HG02678 (cell line): ENCODE data around the gene RNF225.
"Not testable (repeated sequence)": the region's sequence is repeated elsewhere in the genome, so short reads cannot be mapped to it uniquely, and the experiment has no call there.

ENCODE experiments used
- ATAC-seq: cut with Tn5 transposase; IDR thresholded peaks from one replicate; pipeline ENCODE4 v1.9.1; 2021; ENCODE audit warnings: mild to moderate bottlenecking, moderate library complexity; ENCODE audit not compliant: unreplicated experiment

Gene RNF225

GRCh38 chr19:58361900-58362271 lies 33.6 kb upstream of the RNF225 start:
- ATAC-seq, result no peak

DNA sequence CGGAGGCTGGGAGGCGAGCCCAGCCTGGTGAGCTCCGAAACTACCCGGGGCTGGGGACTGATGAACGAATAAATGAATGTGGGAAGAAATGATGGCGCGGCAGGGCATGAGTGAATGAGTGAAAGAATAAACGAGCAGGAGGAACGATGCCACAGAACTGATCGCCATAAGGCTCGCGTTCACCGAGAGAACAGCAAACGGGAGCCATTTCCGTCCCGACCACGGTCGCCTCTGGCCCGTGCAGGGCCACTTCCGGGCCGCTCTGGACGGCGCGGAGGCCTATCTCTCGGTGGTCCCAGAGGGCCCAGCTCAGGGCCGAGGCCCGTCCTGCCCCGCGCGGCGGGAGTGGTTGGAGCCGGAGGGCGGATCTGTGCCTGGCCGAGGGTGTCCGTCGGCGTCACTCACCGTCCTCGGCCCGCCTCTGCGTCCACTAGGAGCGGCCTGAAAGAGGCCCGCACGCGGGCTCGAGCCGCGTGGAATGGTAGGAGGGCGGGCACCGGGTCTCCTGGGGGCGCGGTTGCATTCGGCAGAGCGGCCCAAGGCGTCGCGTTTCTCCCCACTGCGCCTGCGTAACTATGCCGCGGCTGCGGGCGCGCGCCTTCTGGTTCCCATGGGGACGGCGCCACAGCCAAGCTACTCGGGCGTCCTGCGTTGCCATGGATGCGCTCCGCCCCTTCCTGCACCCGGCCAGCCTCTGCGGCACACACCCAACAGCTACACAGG lies 33.0 kb upstream of the RNF225 start, which contains the start of gene ZNF497:
ZNF497 (minus strand) TSS at position 480 of the 723 bp plus-strand sequence. CDS start 5,116 bp downstream, outside the sequence.
- ATAC-seq, result peak; percentile 87

DNA sequence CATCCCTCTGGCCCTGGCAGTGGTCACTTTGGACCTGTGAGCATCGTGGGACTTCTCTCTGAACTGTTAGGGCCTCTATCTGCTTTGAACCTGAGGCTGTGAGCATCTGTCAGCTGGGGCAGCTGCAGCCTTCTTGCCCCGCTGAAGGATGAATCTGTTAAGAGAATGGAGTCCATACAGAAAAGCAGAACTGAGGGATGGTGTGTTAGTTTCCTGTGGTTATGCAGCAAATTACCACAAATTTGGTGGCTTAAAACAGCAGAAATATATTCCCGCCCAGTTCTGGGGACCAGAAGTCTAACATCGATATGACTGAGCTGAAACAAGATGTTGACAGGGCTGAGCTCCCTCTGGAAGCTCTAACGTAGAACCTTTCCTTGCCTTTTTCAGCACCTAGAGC lies 31.3 kb upstream of the RNF225 start:
- no peak for ATAC-seq

DNA sequence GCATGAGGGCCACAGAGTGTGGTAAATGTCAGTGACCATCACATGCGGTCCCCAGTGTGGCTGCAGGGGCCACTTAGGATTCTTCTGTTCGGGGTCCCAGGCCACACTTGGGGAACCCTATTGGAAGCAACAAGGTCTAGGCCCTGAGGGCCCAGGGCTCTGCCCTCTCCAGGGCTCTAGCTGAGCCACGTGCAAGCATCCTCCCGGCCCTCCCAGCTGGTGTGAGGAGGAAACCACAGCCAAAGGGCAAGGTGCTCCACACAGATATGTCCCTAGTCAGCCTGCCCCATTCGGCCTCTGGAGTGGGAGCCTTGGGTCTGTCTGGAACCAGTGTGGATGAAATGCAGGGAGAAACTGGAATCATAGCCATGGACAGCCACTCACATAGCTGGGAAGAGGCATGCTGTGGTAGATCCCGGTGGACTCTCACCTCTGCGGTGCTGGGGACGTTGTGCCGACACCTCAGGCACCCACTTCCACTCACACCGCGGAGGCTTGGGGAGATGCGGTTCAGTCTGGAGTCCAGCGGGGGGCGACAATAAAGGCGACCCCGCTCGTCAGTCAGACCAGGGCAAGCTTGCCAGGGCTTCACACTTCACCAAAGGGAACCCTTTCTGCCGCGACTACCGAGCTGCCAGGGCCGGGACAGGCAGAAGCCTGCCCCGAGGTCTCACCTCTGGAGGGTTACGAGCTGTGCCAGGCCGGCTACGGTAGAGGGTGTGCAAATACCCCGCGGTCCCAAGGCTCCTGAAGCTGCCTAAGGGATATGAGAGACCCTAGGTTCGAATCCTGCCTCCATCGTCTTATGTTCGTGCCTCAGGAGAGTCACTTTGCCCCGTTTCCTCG lies 28.6 kb upstream of the RNF225 start:
- no peak for ATAC-seq

DNA sequence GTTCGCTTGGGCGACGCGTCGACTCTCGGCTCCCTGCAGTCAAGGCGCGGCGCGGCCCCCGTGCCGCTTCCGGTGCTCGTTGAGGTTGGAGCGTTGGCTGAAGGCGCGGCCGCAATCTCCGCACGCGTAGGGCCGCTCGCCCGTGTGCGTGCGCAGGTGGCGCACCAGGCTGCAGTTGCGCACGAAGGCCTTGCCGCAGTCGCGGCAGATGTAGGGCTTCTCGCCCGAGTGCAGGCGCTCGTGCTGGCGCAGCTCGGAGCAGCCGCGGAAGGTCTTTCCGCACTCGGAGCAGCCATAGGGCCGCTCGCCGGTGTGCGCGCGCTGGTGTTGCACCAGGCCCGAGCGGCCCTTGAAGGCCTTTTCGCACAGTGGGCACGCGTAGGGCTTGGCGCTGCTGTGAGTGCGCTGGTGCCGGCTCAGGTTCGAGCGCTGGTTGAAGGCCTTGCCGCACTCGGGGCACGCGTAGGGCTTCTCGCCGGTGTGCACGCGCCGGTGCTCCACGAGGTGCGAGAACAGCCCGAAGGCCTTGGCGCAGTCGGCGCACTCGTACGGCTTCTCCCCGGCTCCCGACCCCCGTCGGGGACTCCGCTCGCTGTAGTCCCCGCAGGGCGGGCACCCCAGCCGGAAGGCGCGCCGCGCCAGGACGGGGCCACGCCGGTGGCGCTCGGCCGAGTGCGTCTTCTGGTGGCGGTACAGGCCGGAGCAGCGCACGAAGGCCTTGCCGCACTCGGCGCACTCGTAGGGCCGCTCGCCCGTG lies 27.6 kb upstream of the RNF225 start:
- ATAC-seq, result no peak

DNA sequence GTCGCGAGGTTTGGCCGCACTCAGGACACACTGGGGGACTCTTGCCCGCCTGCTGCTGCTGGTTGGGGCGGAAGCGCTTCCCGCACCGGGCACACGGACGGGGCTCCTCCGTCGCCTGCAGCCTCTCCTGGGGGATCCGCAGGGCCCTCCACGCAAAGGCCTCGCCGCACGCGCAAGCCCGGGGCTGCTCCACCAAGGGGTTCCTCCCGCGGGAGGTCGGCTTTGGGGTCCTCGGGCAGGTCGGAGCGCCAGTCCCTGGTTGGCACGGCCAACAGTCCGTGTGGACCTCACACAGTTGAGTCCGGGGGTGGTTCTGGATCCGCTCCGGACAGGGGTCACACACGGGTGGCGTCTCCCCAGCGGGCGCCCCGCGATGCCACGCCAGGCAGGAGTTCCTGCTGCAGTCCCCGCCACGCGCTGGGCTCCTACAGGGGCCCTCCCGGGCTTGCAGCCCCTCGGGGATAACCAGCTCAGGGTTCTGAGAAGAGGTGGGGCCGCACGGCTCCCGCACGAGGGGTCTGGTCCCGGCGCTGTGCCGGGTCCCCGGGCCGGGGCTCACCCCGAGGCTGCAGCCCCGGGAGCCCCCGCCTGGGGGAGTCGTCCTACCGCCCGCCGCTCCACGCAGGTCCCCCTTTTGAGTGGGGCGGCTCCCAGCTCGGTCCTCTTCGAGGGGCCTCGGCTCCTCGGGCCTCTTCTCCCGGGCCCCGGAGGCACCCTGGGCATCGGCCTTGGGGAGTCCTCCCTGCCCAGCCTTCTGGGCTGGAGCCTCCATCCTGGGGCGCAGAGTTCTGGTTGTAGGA lies 26.7 kb upstream of the RNF225 start:
- no peak for ATAC-seq

DNA sequence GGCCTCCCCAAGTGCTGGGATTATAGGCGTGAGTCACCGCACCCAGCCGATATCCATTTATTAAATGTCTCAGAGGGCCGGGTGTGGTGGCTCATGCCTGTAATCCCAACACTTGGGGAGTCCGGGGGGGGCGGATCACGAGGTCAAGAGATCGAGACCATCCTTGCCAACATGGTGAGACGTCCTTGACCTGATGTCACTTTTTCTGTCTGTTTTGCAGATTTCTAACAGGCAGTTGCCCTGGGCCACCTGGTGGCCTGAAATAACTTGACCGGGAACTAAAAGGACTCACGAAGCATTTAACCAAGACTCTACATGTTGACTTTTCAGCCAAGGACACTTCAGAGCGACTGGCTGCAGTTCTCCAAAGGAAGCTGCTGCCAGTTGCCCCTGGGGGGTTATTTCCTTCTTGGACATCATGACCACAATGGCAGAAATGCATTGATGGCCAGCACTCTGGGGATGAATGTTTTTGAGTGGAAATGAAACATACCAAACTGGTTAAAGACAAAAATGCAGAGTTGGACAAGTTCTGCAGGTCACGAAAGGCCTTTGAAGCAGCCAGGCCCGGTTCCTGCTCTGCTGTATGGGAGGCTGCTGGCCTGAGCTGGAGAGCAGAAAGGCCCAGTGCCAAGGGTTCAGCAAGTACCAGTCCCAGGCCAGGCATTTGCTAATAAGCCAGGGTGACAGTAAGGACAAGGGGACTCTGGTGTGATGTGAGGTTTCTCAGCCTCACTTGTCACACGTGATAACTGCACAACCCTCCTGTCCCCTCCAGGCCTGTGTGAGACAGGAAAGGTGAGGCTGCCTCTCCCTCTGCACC lies 22.9 kb upstream of the RNF225 start:
- no peak for ATAC-seq

- ATAC-seq, result no peak
These were observed 21.3 kb upstream of the RNF225 start for GRCh38 chr19:58374200-58374599.

- not testable (repeated sequence) for ATAC-seq
These were observed 18.7 kb upstream of the RNF225 start for GRCh38 chr19:58376724-58377123.

DNA sequence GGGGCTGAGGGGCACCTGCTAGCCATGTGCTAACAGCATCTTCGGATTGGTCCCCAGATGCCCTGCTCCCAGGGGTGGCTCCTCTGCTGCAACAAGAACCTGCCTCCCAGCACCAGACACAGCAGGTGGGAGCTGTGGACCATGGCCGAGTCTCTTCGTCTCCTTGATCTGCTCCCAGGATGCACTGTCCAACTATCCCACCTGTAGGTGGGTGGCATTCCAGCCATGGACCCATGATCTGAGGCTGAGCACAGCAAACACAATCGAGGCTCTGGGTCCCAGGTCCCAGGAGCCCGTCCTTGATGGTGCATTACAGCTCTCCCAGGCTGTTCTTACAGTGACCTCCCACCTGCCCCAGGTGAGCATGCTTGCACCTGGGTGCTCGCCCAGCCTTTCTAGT lies 16.2 kb upstream of the RNF225 start:
- ATAC-seq, result no peak

GRCh38 chr19:58380037-58380661 lies 15.3 kb upstream of the RNF225 start:
- no peak for ATAC-seq

DNA sequence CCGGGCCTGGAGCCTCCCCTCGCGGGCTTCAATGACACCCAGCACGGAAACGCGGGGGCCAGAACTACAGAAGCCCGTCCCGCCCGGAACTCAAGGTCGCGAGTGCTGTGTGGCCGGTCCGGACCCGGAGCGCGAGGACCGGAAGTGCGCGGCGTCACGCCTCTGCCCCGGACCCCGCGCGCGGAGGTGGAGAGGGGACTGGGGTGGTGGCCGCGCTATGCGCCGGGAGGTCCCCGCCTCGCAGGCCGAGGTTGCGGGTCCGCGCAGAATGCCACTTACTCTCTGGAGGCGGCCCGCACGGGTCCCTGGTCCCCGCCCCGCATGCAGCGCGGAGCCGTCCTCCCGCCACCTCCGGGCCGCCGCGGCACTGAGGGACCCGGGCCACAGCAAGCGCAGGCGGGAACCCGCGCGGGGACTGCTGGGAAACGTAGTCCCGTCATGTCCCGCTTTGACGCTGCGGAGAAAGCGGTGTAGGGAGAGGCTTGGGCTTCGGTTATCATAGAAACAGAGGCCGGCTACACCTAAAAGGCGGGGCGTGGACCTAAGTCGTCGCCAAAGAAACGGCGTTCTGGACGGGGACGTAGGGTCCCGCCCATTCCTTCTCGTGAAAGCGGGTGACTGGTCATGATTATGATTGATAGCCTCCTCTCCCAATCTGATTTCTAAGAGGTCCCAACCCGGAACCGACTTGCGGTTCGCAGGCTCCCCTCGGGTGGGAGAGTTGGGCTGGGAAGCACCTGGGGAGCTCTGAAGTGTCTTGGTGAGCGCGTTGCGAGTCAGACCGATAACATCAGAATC lies 14.6 kb upstream of the RNF225 start, which contains the start of gene ZNF837:
ZNF837 (minus strand) TSS at position 369 of the 798 bp plus-strand sequence. CDS start 11,698 bp downstream, outside the sequence.
- ATAC-seq, result peak; percentile 86

DNA sequence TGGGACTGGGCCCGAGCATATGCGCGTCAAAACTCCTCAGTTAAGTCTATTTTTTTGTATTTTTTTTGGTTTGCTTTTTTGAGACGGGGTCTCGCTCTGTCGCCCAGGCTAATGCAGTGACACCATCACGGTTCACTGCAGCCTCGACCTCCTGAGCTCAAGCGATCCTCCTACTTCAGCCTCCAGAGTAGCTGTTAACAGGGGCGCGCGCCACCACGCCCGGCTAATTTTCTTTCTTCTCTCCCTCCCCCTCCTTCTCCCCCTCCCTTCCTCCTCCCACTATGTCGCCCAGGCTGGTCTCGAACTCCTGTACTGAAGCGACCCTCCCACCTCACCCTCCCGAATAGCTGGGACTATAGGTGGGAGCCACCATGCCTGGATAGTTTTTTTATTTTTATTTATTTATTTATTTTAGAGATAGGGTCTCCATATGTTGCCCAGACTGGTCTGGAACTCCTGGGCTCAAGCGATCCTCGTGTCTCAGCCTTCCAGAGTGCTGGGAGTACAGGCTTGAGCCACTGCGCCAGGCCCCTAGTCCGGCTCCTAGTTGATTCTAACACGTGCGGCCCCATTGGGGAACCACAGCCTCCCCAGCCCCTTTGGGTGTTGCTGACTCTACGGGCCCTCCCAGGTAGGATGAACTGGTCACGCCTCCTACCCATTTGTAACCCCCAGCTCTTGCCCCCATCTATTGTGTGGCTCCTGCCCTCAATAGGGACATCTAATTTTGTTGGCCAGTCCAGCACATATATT lies 13.8 kb upstream of the RNF225 start:
- ATAC-seq, result no peak

DNA sequence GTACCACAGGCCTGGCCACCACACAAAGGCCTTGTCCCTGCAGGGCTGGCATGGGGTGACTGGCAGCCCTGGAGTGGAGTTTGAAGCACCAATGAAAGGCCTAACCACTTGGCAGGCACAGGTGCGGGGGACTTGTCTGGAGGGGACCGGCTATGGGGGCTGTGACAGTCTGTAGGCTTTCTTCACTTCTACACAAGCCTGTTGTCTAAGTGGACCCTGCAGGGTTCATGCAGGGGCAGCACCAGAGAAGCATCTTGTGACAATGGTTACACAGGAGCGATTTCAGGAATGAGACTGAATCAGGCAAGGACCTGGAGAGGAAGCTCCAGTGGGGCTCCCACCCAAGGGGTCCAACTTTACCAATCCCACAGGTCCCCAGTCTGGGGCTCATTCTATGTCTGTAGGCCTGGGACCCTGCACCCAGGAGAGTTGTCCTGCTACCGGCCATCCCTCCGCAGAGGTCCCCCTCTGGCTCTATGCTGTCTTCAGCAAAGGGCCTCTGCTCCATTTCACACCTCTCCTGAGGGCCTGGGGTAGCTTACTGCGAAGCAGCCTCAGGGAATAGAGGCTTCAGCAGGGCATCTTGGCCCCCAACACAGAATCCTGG lies 12.4 kb upstream of the RNF225 start:
- no peak for ATAC-seq

DNA sequence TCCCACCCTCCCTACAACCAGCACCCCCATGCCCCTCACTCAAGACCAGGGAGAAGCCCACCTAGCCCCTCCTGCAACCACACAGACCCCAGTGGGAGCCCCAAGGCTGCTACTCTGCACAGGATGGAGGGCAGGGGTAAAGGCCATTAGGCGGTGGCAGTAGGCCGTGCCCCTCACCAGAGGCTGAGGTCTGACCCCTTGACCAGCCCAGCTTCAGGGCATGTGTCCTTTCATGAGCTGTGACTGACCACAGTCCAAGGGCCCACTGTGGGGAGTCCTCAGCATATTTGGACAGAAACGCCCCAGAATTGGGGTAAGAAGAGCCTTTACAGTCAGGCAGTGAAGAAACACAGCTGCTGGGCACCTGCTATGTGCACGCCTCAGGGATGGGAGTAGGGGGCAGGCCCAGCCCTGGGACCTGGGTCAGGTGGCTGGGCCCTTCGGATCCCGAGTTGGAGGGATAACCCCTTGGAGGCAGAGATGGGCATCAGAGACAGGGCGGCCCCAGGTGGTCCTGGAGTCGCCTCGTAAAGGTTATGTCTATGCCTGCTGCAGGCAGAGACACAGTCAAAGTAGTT lies 10.1 kb upstream of the RNF225 start:
- ATAC-seq, result no peak

- peak; percentile 6 for ATAC-seq
These were observed 9.4 kb upstream of the RNF225 start for GRCh38 chr19:58385891-58386575.
